Neural cell (in vitro differentiated cells): ENCODE data around the gene RAD50. TPM values are rescaled to one million over a fixed set of nuclear protein-coding genes. Genes with fewer than 3 reads are reported as not detected.

Source experiments
- H2AFZ ChIP-seq: fragments of 200-600, 300-800 bp; sonication (generic), shearing (Covaris generic); 2 replicates; pipeline ENCODE4 v1.6.0; 2014; ENCODE audit warnings: low read depth, mild to moderate bottlenecking, antibody characterized with exemption, low read length, moderate library complexity
- H3F3A ChIP-seq: fragments of 200-600 bp; shearing (Covaris generic); 2 replicates; pipeline ENCODE4 v1.6.1; 2016; ENCODE audit warnings: mild to moderate bottlenecking, moderate library complexity, mixed read lengths, antibody characterized with exemption, low read length; ENCODE audit not compliant: insufficient read depth, poor library complexity, severe bottlenecking
- H3K27ac ChIP-seq: fragments of 200-600, 300-800 bp; sonication (generic), shearing (Covaris generic); 2 replicates; pipeline ENCODE4 v1.5.1; 2014; ENCODE audit warnings: mild to moderate bottlenecking, low read length, moderate library complexity
- H3K27me3 ChIP-seq: fragments of 300-800, 200-600 bp; sonication (generic), shearing (Covaris generic); 2 replicates; pipeline ENCODE4 v1.6.0; 2014; ENCODE audit warnings: mild to moderate bottlenecking, low read depth, low read length, moderate library complexity; ENCODE audit not compliant: insufficient read depth
- H3K36me3 ChIP-seq: fragments of 300-800, 200-600 bp; sonication (generic), shearing (Covaris generic); 2 replicates; pipeline ENCODE4 v1.5.1; 2014; ENCODE audit warnings: mild to moderate bottlenecking, antibody characterized with exemption, low read length, moderate library complexity; ENCODE audit not compliant: insufficient read depth
- H3K4me2 ChIP-seq: fragments of 300-800, 200-600 bp; sonication (generic), shearing (Covaris generic); 2 replicates; pipeline ENCODE4 v1.6.0; 2014; ENCODE audit warnings: mild to moderate bottlenecking, low read length
- H3K4me3 ChIP-seq: fragments of 300-800, 200-600 bp; sonication (generic), shearing (Covaris generic); 2 replicates; pipeline ENCODE4 v1.5.1; 2014; ENCODE audit warnings: mild to moderate bottlenecking, low read length, moderate library complexity
- H3K79me2 ChIP-seq: fragments of 200-600 bp; shearing (Covaris generic); replicated peaks from 2 replicates; pipeline ENCODE4 v1.6.0; 2014; ENCODE audit warnings: mild to moderate bottlenecking, low read length, moderate library complexity; ENCODE audit not compliant: insufficient read depth
- H3K9ac ChIP-seq: fragments of 300-800, 200-600 bp; sonication (generic), shearing (Covaris generic); 2 replicates; pipeline ENCODE4 v1.6.1; 2016; ENCODE audit warnings: mild to moderate bottlenecking, low read length, mixed read lengths
- H3K9me2 ChIP-seq: fragments of 200-600 bp; shearing (Covaris generic); 2 replicates; pipeline ENCODE4 v1.6.1; 2016; ENCODE audit warnings: mild to moderate bottlenecking, low read length, mixed read lengths; ENCODE audit not compliant: insufficient read depth
- H3K9me3 ChIP-seq: fragments of 200-600, 300-800 bp; sonication (generic), shearing (Covaris generic); 2 replicates; pipeline ENCODE4 v1.6.1; 2016; ENCODE audit warnings: mild to moderate bottlenecking, mixed run types, low read length, moderate library complexity, mixed read lengths
- H4K20me1 ChIP-seq: fragments of 200-600 bp; shearing (Covaris generic); 2 replicates; pipeline ENCODE4 v1.6.1; 2016; ENCODE audit warnings: mild to moderate bottlenecking, mixed run types; ENCODE audit not compliant: insufficient read depth
- CTCF ChIP-seq: fragments of 450-650 bp; IDR thresholded peaks from 2 replicates; pipeline ENCODE4 v1.5.1; 2014; ENCODE audit warnings: antibody characterized with exemption, mild to moderate bottlenecking, moderate library complexity; ENCODE audit not compliant: poor library complexity, severe bottlenecking
- EP300 ChIP-seq: fragments of 450-650 bp; conservative IDR thresholded peaks from 2 replicates; pipeline ENCODE4 v1.6.1; 2014; ENCODE audit warnings: antibody characterized with exemption, mild to moderate bottlenecking, moderate library complexity; ENCODE audit not compliant: poor library complexity, severe bottlenecking
- EZH2 ChIP-seq: fragments of 200-600, 300-800 bp; shearing (Covaris generic), sonication (generic); IDR thresholded peaks from 2 replicates; pipeline ENCODE4 v1.6.1; 2014; ENCODE audit warnings: antibody characterized with exemption, low read length, borderline replicate concordance, mild to moderate bottlenecking; ENCODE audit not compliant: insufficient read depth, poor library complexity, severe bottlenecking
- MXI1 ChIP-seq: fragments of 450-650 bp; conservative IDR thresholded peaks from 2 replicates; pipeline ENCODE4 v1.6.1; 2014; ENCODE audit warnings: antibody characterized with exemption, mild to moderate bottlenecking; ENCODE audit not compliant: poor library complexity, severe bottlenecking
- POLR2AphosphoS5 ChIP-seq: IDR thresholded peaks from 2 replicates; pipeline ENCODE4 v1.6.1; 2012
- RAD21 ChIP-seq: fragments of 450-650 bp; conservative IDR thresholded peaks from 2 replicates; pipeline ENCODE4 v1.6.1; 2014; ENCODE audit warnings: antibody characterized with exemption, mild to moderate bottlenecking, moderate library complexity
- REST ChIP-seq: IDR thresholded peaks from 2 replicates; pipeline ENCODE4 v1.6.1; 2012; ENCODE audit warnings: borderline replicate concordance
- SMC3 ChIP-seq: fragments of 450-650 bp; conservative IDR thresholded peaks from 2 replicates; pipeline ENCODE4 v1.6.1; 2014; ENCODE audit warnings: antibody characterized with exemption, mild to moderate bottlenecking, moderate library complexity; ENCODE audit not compliant: poor library complexity
- TAF1 ChIP-seq: IDR thresholded peaks from 2 replicates; pipeline ENCODE4 v1.6.1; 2012; ENCODE audit warnings: low read depth
- polyA plus RNA-seq: library from polyadenylated mRNA; depleted of rRNA; stranded (reverse); fragments of >200 nt; gene quantifications from 2 replicates; pipeline ENCODE4 v1.2.3, GENCODE V29; 2014

Gene RAD50
- polyA plus RNA-seq, 1 donor from 2014 or later, result 6.7 TPM

- Histone ChIP-seq H3K36me3 (no peaks in the 10 kb centered on the region), H3K27me3 (no peaks in the 10 kb centered on the region), H3K9ac (no peak overlapping the region), H3K27ac (no peak overlapping the region), H3K4me2 (no peak overlapping the region), H3K9me3 (no peaks in the 10 kb centered on the region), H3K9me2 (no peaks in the 10 kb centered on the region), H2AFZ (no peak overlapping the region), H3K79me2 (no peaks in the 10 kb centered on the region), H3K4me3 (no peak overlapping the region), H3F3A (no peaks in the 10 kb centered on the region), H4K20me1 (no peaks in the 10 kb centered on the region)
- no peak for TF ChIP-seq MXI1
- no peak for TF ChIP-seq POLR2AphosphoS5
- no peak for TF ChIP-seq CTCF
- TF ChIP-seq EP300, result no peak
- TF ChIP-seq TAF1, result no peak
These were observed 120.4 kb downstream of the RAD50 start for GRCh38 chr5:132677191-132677590.

- Histone ChIP-seq H3F3A (no peaks in the 10 kb centered on the region), H3K36me3 (no peaks in the 10 kb centered on the region), H3K27ac (no peak overlapping the region), H3K9me3 (no peaks in the 10 kb centered on the region), H2AFZ (no peak overlapping the region), H3K4me3 (no peak overlapping the region), H3K4me2 (no peak overlapping the region), H3K9me2 (no peaks in the 10 kb centered on the region), H4K20me1 (no peaks in the 10 kb centered on the region), H3K79me2 (no peaks in the 10 kb centered on the region), H3K9ac (no peak overlapping the region), H3K27me3 (no peaks in the 10 kb centered on the region)
- TF ChIP-seq MXI1 (no peak), REST (no peak), SMC3 (no peak), RAD21 (no peak), CTCF (no peak), TAF1 (no peak), EZH2 (no peak), EP300 (no peak), POLR2AphosphoS5 (no peak)
These were observed 121.1 kb downstream of the RAD50 start for GRCh38 chr5:132677682-132678400.
